A549 treated with AZD9567 at 1 μM for 4 hours (cell line): ENCODE results near the gene LRRC72. TPM values are rescaled to one million over a fixed set of nuclear protein-coding genes. Genes with fewer than 3 reads are reported as not detected.

ENCODE experiments used
- total RNA-seq: library from RNA; stranded (reverse); fragments of 200-300 nt; extraction: Qiagen RNA extraction; gene quantifications from 5 replicates; pipeline ENCODE4 v1.2.3, GENCODE V29; 2022; ENCODE audit not compliant: insufficient read depth

Gene LRRC72
- total RNA-seq, result not detected in 5 replicates

DNA sequence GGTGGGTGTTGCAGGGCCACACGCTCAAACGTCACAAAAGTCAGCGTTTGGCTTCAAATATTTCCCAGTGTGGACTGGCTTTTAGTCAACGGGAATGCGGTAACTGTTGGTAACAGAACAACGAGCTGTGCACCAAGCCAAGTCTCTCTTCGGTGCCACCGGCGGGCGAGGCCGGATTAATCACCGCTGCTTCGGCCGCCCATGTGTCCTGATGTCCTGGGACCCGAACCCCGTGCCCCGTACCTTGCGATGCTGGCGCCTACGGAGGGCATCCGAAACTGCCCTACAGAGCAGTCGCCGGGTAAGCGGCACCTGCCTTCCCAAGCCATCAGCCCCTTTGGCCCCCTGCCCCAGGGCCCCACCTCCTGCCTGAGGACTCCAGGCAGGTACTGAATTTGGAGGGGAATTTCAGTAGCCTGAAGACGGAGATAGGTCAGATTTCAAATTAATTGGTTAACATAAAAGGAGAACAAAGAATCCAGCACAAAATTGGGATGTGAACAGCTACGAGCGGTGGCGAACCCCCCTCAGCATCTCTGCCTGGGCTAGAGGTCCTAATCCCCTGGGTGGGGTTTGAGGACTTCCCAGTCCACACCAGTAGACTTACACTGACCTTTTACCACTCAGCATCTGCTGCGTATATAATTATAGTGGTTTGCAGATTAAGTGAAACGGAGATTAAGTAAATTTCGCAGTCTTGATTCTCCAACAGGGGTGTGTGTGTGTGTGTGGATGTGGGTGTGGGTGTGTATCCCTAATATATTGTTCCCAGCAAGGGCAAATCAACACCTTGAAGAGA is at the start of gene LRRC72:
TSS of gene LRRC72 (plus strand) at position 84 of the 799 bp plus-strand sequence. CDS start at position 212, 128 bp downstream.

Other genes starting within 250 kb of the LRRC72 start
- 0.55 to 0.84 TPM (median 0.73 TPM) in 4 of 5 replicates, not detected in the other for gene CRPPA, start 105.3 kb upstream of the LRRC72 start, total RNA-seq
- not detected in 5 replicates for gene SOSTDC1, start 61.1 kb upstream of the LRRC72 start, total RNA-seq
- 12.1 to 14.6 TPM (median 14.2 TPM) in 5 replicates for gene ANKMY2, start 118.9 kb downstream of the LRRC72 start, total RNA-seq
- 94.1 to 106 TPM (median 98.1 TPM) in 5 replicates for gene BZW2, start 119.4 kb downstream of the LRRC72 start, total RNA-seq
- gene TSPAN13, start 226.9 kb downstream of the LRRC72 start, total RNA-seq, result 12.1 to 17.9 TPM (median 15.7 TPM) in 5 replicates